Kidney tubule cell (primary cell): Measurements from ENCODE around the gene RNASE12.
"Not testable (repeated sequence)": the region's sequence is repeated elsewhere in the genome, so short reads cannot be mapped to it uniquely, and the experiment has no call there.

Experiments
- DNase-seq: peaks from one replicate; pipeline ENCODE4 v3.0.0-alpha.2; 2018; ENCODE audit warnings: low spot score

The RNASE12 gene

DNA sequence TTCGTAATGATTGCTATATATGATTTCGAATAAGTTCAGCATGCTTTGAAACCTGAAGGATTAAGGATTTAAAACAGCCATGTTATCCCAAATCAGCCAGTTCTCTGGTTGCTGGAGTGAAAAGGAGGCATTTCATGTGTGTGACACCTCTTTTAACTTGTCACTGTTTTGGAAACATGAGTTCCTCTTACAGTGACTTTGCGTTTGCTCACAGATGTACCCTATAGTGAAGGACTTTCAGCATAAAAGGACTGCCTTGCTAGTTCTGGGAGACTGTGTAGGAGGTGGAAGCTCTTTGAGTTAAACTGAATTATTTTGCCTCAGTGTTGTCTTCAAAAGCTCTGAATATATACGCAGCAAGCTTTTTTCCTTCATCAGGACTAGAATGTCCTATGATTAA is 10.9 kb downstream of the RNASE12 start:
- no peak for DNase-seq

DNA sequence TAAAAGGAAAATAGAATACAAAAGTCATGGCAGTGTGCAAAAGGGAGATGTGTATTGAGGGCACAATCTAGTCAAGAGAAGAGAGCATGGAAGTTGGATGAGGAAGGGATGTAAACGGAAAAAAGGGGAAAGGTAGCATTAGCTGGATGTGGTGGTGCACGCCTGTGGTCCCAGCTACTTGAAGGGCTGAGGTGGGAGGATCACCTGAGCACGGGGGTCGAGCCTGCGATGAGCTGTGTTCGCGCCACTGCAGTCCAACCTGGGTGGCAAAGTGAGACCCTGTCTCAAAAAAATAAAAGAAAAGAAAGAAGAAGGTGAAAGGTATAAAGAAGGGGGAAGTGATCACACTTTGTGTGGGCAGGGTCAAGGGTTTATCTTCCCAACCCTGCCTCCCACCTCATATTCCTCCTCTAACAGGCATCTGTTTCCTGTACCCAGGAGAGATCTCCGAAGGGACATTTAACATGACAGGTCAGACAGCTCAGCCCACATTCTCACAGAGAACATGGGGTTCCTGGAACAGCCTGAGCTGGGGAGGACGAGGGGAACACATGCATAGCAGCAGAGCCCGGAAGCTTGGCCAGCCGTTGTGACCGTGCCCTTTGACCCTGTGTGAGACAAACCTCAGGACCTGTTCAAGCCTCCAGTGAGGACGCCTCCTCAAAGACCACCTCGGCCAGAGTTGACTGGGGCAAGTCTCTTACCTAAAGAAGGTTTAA is 12.2 kb downstream of the RNASE12 start:
- no peak for DNase-seq

DNA sequence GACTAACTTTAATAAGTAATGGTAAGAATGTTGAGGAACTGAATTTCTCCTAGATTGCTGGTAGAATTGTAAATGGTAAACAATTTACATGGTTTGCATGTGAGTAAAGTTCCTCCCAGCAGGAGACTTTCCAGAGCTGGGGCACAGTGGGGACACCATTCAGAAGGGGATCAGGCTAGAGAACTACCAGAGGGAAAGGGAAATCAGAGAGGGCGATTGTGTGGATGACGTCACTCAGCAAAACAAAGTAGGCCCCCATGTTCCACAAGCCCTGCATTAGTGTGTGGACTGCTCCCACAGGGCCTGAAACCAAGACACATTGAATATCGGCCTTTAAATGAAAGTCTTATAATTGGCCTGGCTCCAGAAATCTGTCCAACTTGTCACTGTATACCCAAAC is 12.9 kb downstream of the RNASE12 start:
- no peak for DNase-seq

DNA sequence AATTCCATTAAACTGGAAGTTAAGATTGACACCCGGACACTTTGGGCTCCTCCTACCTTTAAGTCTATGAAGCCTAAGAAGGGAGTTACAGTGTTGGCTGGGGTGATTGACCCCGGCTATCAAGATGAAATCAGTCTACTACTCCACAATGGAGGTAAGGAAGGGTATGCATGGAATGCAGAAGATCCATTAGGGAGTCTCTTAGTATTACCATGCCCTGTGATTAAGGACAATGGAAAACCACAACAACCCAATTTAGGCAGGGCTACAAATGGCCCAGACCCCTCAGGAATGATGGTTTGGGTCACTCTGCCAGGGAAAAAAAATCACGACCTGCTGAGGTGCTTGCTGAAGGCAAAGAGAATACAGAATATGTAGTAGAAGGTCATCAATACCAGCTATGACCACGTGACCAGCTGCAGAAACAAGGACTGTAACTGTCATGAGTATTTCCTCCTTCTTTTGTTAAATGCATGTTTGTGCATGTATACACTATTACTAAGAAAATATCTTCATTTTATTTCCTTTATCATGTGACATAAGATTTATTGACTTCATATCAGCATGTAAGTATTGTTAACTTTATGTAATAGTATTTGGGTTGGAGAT is 18.7 kb downstream of the RNASE12 start:
- not testable (repeated sequence) for DNase-seq

DNA sequence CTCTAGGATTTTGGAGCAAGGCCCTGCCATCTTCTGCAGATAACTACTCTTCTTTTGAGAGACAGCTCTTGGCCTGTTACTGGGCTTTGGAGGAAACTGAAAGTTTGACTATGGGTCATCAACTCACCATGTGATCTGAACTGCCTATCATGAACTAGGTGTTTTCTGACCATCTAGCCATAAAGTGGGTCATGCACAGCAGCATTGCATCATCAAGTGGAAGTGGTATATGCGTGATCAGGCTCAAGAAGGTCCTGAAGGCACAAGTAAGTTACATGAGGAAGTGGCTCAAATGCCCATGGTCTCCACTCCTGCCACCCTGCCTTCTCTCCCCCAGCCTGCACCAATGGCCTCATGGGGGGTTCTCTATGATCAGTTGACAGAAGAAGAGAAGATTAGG is 20.5 kb downstream of the RNASE12 start:
- not testable (repeated sequence) for DNase-seq

DNA sequence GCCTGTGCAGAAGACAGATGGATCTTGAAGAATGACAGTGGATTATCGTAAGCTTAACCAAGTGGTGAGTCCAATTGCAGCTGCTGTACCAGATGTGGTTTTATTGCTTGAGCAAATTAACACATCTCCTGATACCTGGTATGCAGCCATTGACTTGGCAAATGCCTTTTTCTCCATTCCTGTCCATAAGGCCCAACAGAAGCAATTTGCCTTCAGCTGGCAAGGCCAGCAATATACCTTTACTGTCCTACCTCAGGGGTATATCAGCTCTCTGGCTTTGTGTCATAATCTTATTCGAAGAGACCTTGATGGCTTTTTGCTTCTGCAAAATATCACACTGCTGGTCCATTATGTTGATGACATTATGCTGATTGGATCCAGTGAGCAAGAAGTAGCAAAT is 21.3 kb downstream of the RNASE12 start:
- not testable (repeated sequence) for DNase-seq

DNA sequence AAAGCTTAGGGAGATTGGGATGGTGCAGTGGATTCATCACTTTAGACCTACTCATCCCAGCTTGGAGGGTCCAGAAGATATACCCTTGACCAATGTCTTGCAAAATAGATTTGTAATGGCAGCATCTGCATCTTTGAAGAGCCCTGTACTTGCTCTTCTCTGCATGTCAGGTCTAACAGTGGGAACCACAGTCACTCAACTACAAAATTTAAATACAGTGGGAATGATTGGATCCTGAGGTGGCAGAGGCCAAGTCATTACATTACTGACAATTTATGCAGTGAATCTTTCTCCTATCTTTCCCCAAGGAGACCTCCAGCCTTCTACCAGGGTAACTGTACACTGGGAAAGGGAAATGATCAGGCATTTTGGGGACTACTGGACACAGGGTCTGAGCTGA is 22.1 kb downstream of the RNASE12 start:
- DNase-seq, result no peak

DNA sequence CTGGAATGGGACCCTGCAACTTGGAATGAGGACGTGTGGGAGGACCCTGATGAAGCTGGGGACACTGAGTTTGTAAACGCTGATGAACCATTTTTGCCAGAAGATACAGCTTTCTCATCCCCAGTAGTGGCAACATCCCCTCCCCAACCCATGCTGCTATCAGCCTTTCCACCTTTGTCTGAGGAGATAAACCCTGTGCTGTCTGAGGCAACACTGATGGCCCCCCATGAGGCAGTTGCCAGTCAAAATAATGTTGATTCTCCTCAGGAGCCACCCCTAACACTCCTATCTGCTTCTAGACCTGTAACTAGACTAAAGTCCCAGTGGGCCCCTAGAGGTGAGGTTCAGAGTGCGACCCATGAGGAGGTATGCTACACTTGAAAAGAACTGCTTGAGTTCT is 22.8 kb downstream of the RNASE12 start:
- no peak for DNase-seq

DNA sequence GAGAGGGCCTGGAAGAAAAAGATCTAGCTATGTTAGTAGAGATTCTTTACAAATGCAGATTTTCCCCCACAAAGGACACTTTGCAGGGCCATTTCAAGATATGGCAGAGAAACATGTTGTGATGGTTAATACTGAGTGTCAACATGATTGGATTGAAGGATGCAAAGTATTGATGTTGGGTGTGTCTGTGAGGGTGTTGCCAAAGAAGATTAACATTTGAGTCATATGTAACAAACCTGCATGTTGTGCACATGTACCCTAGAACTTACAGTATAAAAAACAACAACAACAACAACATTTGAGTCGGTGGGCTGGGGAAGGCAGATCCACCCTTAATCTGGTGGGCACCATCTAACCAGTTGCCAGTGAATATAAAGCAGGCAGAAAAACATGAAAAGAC is 24.0 kb downstream of the RNASE12 start:
- not testable (repeated sequence) for DNase-seq

DNA sequence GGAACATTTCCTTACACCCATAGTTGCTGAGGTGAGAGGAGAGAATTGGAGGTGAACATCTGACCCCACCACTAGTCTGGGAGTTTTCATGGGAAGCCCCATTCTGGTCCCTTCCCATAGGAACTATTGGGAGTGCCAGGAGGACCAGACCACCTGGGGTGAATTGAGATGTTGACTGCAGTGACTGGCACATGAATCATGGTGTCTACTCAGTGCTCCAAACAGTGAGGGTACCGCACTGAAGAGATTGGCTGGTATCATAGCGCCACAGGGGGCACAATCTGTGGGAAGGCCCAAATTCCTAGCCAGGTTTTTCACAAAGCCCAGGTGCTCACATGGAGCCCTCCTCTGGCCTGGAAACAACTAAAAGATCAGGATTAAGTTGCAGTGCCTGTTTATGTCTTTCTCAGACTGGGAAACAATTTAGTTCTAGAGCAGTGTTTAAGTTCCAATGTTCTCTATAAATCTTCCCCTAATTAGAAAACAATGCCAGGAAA is 26.6 kb downstream of the RNASE12 start:
- no peak for DNase-seq

DNA sequence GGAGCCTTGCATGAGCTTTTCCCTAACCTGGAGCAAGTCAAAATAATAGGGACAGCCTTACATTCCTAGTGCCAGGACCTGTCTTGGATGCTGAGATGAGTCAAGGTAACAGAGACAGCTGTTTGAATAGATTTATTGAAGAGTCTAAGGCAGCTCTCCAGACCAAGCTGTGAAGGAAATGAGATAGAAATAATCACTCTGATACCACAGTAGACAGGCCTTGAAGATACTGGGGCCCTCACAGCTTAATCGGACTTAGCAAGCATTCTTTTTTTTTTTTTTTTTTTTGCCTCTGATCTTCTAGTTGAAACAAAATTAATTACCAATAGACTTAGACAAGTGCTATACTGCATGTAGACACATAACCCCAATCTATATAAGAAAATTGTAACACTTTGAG is 27.2 kb downstream of the RNASE12 start:
- DNase-seq, result no peak

DNA sequence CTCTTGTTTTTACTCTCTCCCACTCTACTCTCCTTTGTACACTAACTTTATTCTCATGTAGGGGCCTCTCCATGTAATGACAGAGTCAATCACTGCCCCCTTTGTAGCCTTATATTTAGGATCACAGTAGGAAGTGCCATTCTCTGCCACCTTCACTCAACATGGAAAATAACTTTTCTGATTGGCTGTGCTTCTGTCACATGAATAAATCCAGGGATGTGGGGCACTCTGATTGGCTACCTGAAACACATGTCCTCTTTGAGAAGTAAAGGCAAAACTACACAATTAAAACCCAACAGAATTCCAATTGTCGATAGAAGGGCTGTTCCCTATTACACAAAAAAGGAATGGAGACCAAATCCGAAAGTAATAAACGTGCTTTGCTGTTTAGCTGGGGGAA is 30.2 kb downstream of the RNASE12 start, which contains the start of gene RNASE9:
RNASE9 (minus strand) TSS at position 87 of the 400 bp plus-strand sequence.
- DNase-seq, result no peak

DNA sequence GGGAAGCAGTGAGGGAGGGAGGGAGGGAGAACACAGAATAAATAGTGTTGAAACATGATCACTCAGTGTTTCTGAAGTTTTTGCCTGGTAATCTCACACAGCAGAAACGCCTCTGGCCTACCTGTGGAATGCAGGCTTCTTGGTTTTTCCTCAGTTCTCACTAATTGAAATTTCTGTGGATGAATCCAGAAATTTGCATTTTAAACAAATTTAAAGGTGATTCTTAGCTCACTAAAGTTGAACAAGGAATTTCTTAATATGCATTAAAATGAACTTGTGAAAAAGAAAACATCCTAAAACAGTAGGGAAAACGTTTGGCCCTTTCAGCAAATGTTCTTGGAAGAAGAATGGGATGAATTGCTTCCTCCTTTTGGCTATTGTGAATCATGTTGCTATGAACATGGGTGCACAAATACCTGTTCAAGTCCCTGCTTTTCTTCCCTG is 31.7 kb downstream of the RNASE12 start:
- DNase-seq, result no peak

DNA sequence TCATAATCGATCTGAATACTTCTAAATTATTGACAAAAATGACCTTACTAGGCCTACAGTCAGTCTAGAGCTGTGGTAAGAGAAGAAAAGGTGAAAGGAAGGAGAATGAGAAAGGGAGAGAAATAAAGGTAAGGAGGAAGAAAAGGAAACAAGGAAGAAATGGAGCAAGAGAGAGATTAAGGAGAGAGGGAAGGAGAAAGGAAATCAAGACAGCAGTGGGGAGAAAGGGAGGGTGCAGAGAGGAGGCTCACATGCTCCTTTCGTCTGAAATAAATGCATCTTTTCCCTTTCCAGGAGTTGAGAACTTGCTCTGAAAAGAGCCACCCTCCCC is 34.0 kb downstream of the RNASE12 start:
- DNase-seq, result no peak

DNA sequence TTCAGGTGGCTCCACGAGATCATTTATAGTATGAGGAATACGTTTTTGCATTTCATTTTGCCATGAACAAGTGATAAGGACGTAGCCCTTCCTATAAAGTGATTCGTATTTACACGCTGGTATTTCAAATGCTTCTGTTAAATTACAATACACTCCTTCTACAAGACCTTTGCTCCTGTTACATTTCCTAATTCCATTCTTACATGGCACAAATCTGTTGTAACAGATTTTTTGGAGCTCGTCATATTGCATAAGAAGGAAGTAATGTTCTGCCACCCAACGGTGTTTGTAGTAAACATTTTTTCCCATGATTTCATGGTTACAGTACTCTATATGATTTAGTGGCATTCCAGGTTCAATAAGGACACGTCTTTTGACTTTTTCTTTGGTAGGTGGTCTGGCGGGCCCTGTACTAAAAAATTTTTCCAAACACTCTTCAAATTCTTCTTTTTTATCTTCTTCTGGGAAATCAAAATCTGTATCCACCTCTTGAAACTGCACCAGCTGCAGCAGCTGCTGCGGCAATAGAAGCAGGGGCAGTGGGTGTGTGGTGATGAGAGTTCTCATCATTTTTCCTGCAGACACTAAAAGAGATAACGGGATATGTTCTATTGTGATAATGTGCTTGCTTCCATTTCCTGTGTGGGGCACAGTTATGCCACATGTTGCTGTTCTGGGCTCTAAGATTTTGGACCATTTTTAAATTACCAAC is 34.5 kb downstream of the RNASE12 start:
- DNase-seq, result no peak

DNA sequence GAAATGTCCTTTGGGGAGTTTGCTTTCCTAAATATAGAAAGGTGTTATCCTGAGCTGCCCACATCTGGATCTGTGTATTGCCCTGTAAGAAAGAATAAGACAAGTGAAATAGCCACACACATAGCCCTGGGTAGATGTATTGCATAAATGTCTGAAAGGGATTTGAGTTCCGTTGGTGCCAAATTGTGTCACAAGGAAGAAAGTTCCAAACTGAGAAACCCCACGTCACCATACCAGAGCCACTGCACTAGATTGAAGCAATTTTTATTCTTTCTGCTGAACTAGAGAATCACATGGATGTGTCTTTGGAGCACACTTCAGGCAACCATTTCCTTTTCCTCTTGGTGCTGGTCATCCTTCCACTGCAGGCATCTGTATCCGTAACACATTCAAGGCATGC is 35.3 kb downstream of the RNASE12 start:
- DNase-seq, result no peak

DNA sequence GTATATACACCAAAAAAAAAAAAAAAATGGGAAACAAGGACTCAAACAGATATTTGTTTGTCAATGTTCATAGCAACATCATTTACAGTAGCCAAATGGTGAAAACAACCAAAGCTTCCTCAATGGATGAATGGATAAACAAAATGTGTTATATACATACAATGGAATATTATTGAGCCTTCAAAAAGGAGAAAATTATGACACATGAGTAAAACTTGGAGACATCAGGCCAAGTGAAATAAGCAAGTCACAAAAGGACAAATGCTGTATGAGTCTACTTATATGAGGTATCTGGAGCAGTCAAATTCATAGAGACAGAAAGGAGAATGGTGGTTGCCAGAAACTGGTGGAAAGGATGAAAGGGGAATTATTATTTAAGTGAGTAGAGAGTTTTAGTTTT is 38.2 kb downstream of the RNASE12 start:
- DNase-seq, result no peak

DNA sequence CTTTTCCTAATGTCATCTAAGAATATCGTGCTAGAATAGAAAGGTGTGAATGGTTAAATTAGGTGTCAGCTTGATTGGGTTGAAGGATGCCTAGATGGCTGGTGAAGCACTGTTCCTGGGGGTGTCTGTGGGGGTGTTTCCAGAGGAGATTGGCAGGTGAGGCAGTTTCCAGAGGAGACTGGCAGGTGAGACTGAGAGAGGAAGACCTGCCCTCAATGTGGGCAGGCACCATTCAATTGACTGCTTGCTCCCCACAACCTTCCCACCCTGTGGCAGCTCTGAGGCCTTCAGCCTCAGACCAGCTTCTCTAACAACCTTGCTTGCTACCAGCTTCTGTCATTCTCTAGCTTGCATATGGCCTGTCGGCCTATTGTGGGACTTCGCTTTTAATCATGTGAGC is 39.6 kb downstream of the RNASE12 start:
- DNase-seq, result no peak

DNA sequence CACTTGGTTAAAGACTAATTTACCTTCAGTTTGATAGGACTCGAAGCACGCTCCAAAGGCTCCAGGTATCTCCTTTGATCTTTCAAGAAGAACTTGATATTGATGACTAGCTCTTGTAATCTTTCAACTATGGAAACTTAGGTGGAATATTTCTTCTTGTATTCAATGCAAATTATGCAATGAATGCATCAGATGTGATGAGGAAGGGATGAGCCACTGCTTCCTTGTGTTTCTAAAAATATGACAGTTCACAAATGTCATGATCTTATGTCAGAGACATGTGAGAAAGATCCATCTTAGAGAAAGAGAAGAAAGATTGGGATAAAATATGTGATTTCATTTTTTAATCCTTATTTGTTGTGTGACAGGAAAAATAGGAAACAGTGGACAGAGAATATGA is 40.2 kb downstream of the RNASE12 start:
- DNase-seq, result no peak

DNA sequence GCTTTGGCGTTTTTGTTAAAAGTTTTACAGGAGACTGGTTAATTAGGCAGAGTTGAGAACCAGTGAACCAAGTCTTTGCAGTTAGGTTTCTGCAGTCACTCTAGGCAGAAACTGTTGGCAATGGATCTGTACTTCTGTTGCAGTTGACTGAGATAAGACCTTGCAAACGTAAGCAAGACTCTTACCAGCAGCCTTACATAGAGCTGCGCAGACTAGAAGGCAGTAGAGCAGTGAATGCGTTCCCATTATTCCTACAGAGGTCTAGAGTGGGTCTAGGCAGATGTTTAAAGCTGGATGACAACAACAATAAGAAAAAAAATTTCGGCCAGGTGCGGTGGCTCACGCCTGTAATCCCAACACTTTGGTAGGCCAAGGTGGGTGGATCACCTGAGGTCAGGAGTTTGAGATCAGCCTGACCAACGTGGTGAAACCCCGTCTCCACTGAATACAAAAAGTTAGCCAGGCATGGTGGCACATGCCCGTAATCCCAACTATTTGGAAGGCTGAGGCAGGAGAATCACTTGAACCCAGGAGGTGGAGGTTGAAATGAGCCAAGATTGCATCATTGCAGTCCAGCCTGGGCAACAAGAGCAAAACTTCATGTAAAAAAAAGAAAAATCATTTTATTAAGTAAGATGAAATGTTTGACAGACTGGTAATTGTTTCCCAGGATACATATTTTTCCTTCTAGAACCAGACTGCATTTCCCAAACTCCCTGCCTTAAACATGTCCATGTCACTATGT is 42.6 kb downstream of the RNASE12 start:
- DNase-seq, result no peak

DNA sequence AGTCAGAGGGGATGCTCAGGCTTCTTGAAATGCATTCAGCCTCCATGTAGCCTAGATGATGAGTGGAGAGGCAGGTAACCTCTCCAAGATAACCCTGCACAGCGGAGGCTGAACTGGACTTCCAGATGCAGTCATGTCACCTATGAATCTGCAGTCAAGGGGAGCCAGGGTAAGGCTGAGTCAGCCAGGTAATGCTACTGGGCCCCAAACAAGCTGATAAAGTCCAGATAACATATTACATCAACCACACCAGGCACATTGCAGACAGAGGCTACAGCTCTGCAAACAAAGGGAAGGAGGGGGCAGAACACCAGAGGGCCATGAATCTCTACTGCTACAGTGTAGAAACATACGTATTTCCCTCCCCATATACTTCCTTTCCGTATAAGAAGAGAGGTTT is 44.3 kb downstream of the RNASE12 start:
- no peak for DNase-seq
